NOMO-1 (cell line): ENCODE measurements around the gene RNFT2.

Experiments
- DNase-seq, 2 experiments: peaks; one replicate each; lab custom pipeline; 2025; ENCODE audit not compliant: unreplicated experiment in 2 of 2; lab: John Stamatoyannopoulos, UW

The RNFT2 gene

GRCh38 chr12:116892349-116893140 is 154.4 kb downstream of the RNFT2 start:
- DNase-seq, result no peak

DNA sequence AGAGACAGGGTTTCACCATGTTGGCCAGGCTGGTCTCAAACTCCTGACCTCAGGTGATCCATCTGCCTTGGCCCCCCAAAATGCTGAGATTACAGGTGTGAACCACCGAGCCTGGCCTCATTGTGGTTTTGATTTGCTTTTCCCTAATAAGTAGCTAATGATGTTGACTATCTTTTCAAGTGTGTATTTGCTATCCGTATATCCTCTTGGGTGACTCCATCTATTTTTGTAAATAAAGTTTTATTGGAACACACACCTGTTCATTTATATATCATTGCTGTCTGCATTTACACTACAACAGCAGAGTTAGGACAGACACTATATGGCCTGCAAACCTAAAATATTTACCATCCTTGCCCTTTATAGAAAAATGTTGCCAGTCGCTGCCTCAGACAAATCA is 156.8 kb downstream of the RNFT2 start:
- DNase-seq, result no peak

DNA sequence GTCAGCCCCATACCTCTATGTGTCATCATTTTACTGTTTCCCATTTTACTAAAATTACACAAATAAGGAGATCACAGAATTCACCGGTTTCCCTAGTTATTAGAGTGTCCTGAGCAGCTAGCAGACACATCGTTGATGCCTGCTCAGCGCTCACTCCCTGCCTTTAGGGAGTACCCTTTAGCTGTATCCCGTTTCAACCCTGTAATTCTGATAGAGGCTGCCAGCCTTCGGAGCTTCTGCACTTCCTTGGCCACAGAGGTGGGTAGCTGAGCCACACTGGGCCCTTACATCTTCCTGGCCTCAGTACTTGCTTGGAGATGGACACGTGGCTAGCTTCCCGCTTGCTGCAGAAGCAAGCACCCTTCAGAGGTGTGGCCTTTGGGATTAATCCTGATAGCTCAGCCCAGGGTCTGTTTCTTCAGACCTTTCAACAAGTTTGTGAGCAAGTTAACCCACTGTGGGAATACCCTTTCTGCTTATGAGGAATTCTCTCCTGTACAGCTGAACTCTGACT is 158.4 kb downstream of the RNFT2 start:
- DNase-seq, result no peak

DNA sequence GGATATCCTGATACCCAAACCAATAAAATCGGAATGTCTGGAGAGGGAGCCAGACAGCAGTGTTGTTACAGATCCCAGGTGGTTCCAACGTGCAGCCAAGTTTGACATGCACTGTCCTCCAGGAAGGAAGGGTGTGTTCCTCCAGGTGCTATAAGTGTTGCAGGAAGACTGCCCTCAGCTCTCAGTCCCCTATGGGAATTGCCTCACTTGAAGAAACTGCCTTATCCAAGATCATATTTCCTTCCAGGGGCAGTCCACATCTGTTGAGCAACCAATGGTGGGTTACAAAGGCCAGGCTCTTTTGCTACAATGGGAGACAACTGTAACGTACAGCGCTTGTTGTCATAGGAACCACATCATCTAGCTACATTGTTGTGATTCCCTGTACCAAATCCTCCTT is 159.4 kb downstream of the RNFT2 start:
- no peak for DNase-seq

- no peak for DNase-seq
These were observed 160.6 kb downstream of the RNFT2 start for GRCh38 chr12:116898669-116899068.

GRCh38 chr12:116901612-116902011 is 163.5 kb downstream of the RNFT2 start:
- no peak for DNase-seq
